ENCODE data around the gene RBM5. TPM values are rescaled to one million over a fixed set of nuclear protein-coding genes. Genes with fewer than 3 reads are reported as not detected.

The RBM5 gene
- polyA plus RNA-seq, 1 donor (not counting 4 experiments of a cell fraction or from before 2014, with no cell fraction given), result 167 TPM

DNA sequence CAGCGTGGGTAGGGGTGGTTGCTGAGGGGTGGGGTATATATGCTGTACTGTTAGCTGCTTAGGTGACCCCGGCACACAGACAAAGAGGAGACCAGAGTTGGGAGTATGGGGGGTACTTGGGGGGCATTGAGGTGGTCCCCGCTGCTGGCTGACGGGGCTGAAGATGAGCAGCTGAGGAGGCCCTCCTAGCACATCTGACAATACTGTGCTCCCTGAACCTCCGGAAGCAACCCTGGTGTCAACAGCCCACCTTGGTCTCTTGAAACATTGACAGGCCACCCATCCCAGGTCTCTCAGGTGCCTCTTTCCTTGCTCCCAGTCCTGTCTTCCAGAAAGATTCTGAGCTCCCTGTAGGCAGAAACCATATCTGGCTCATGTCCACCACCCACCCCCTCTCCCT lies 47.2 kb downstream of the RBM5 start:
- no peak for TF ChIP-seq EZH2 (IDR thresholded peaks at IDR 0.05; ENCODE audit: low read length)
- TF ChIP-seq, protein P1, sequence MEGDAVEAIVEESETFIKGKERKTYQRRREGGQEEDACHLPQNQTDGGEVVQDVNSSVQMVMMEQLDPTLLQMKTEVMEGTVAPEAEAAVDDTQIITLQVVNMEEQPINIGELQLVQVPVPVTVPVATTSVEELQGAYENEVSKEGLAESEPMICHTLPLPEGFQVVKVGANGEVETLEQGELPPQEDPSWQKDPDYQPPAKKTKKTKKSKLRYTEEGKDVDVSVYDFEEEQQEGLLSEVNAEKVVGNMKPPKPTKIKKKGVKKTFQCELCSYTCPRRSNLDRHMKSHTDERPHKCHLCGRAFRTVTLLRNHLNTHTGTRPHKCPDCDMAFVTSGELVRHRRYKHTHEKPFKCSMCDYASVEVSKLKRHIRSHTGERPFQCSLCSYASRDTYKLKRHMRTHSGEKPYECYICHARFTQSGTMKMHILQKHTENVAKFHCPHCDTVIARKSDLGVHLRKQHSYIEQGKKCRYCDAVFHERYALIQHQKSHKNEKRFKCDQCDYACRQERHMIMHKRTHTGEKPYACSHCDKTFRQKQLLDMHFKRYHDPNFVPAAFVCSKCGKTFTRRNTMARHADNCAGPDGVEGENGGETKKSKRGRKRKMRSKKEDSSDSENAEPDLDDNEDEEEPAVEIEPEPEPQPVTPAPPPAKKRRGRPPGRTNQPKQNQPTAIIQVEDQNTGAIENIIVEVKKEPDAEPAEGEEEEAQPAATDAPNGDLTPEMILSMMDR (optimal IDR thresholded peaks at IDR 0.05 in 1 of 3, IDR thresholded peaks at IDR 0.05 in 1 of 3, conservative IDR thresholded peaks at IDR 0.05 in 1 of 3; ENCODE audit: extremely low read depth in 1 of 3, insufficient read depth in 2 of 3, low read length in 3 of 3), result no peak
- Histone ChIP-seq H3K4me3 (ENCODE audit: control insufficient read depth in 2 of 3, extremely low read depth in 1 of 3, insufficient read depth in 2 of 3, low read depth in 1 of 3, low read length in 3 of 3) (no peak overlapping the region), H3K9me3 (ENCODE audit: control insufficient read depth, low read depth, low read length) (no peaks in the 10 kb centered on the region), H3K4me2 (ENCODE audit: control insufficient read depth, extremely low read depth, insufficient read depth, low read depth, low read length) (no peak overlapping the region), H3K27ac (ENCODE audit: control insufficient read depth, insufficient read depth, low read length) (no peak overlapping the region), H3K27me3 (ENCODE audit: control insufficient read depth, extremely low read depth, insufficient read depth, low read length) (no peaks in the 10 kb centered on the region), H3K79me2 (ENCODE audit: control insufficient read depth, insufficient read depth, low read length) (no peaks in the 10 kb centered on the region), H3K4me1 (ENCODE audit: control insufficient read depth, extremely low read depth, insufficient read depth, low read length) (peaks cover 21% of the 10 kb centered on the region), H3K9me1 (ENCODE audit: control insufficient read depth, extremely low read depth, insufficient read depth, low read length) (peaks cover 2% of the 10 kb centered on the region), H3K36me3 (ENCODE audit: control insufficient read depth in 2 of 2, extremely low read depth in 1 of 2, insufficient read depth in 2 of 2, low read length in 2 of 2) (no peaks in the 10 kb centered on the region), H4K20me1 (ENCODE audit: control insufficient read depth, extremely low read depth, insufficient read depth, low read length) (no peaks in the 10 kb centered on the region), H3K9ac (ENCODE audit: control insufficient read depth, extremely low read depth, insufficient read depth, low read length) (no peak overlapping the region), H2AFZ (ENCODE audit: control insufficient read depth, low read length) (no peak overlapping the region)
- dilution Hi-C loops (cut with MboI; ENCODE audit: extremely low pct_ligation_motif_present, low sequenced_read_pairs), result no loop called here
- DNase-seq (ENCODE audit: low read depth, low spot score) (no peak), FAIRE-seq (no peak)

DNA sequence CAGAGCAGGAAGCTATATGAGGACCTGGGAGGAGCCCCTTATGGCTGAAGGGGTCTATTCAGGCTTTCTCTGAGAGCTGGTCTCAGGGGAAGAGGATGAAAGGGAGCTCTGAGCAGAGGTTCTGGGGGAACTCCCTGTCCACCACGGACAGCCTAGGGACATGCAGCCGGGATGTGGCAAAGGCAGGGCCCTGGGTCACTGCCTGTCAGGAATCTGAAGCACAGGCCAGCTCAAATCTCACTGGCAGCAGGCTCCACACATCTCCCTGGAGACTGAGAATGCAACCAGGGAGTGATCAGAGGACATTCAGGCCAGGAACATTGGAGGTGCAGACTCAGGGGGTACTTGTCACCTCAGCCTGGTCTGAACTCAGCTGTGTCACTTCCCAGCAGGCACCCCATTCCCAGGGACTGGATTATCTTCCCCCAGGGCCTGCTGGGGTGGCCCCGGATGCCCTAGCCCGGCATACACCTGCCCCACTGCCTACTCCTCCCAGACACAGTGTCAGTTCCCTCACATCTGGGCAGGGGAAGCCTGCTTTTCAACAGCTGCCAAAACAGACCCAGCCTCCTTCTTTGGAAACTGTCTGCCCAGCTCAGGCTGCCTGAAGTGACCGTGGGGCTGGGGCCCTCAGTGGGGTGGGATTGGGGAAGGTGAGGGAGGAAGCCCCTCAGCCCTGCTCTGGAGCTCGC lies 48.1 kb downstream of the RBM5 start:
- Histone ChIP-seq H3K27me3 (ENCODE audit: control insufficient read depth, extremely low read depth, insufficient read depth, low read length) (no peaks in the 10 kb centered on the region), H3K9ac (ENCODE audit: control insufficient read depth, extremely low read depth, insufficient read depth, low read length) (no peak overlapping the region), H3K4me2 (ENCODE audit: control insufficient read depth, extremely low read depth, insufficient read depth, low read depth, low read length) (no peak overlapping the region), H3K36me3 (ENCODE audit: control insufficient read depth in 2 of 2, extremely low read depth in 1 of 2, insufficient read depth in 2 of 2, low read length in 2 of 2) (no peaks in the 10 kb centered on the region), H3K79me2 (ENCODE audit: control insufficient read depth, insufficient read depth, low read length) (no peaks in the 10 kb centered on the region), H3K4me1 (ENCODE audit: control insufficient read depth, extremely low read depth, insufficient read depth, low read length) (peaks cover 21% of the 10 kb centered on the region), H3K9me3 (ENCODE audit: control insufficient read depth, low read depth, low read length) (no peaks in the 10 kb centered on the region), H3K4me3 (ENCODE audit: control insufficient read depth in 2 of 3, extremely low read depth in 1 of 3, insufficient read depth in 2 of 3, low read depth in 1 of 3, low read length in 3 of 3) (no peak overlapping the region), H2AFZ (ENCODE audit: control insufficient read depth, low read length) (no peak overlapping the region), H3K27ac (ENCODE audit: control insufficient read depth, insufficient read depth, low read length) (no peak overlapping the region), H4K20me1 (ENCODE audit: control insufficient read depth, extremely low read depth, insufficient read depth, low read length) (no peaks in the 10 kb centered on the region), H3K9me1 (ENCODE audit: control insufficient read depth, extremely low read depth, insufficient read depth, low read length) (peaks cover 2% of the 10 kb centered on the region)
- FAIRE-seq (no peak), DNase-seq (ENCODE audit: low read depth, low spot score) (no peak)
- TF ChIP-seq, protein P1 (optimal IDR thresholded peaks at IDR 0.05 in 1 of 3, IDR thresholded peaks at IDR 0.05 in 1 of 3, conservative IDR thresholded peaks at IDR 0.05 in 1 of 3; ENCODE audit: extremely low read depth in 1 of 3, insufficient read depth in 2 of 3, low read length in 3 of 3), result no peak
- no peak for TF ChIP-seq EZH2 (IDR thresholded peaks at IDR 0.05; ENCODE audit: low read length)
- dilution Hi-C loops (cut with MboI; ENCODE audit: extremely low pct_ligation_motif_present, low sequenced_read_pairs), result no loop called here

All from keratinocyte (primary cell).